ENCODE results near the gene RAB4B.
"Not testable (repeated sequence)": the region's sequence is repeated elsewhere in the genome, so short reads cannot be mapped to it uniquely, and the experiment has no call there.

Gene RAB4B

DNA sequence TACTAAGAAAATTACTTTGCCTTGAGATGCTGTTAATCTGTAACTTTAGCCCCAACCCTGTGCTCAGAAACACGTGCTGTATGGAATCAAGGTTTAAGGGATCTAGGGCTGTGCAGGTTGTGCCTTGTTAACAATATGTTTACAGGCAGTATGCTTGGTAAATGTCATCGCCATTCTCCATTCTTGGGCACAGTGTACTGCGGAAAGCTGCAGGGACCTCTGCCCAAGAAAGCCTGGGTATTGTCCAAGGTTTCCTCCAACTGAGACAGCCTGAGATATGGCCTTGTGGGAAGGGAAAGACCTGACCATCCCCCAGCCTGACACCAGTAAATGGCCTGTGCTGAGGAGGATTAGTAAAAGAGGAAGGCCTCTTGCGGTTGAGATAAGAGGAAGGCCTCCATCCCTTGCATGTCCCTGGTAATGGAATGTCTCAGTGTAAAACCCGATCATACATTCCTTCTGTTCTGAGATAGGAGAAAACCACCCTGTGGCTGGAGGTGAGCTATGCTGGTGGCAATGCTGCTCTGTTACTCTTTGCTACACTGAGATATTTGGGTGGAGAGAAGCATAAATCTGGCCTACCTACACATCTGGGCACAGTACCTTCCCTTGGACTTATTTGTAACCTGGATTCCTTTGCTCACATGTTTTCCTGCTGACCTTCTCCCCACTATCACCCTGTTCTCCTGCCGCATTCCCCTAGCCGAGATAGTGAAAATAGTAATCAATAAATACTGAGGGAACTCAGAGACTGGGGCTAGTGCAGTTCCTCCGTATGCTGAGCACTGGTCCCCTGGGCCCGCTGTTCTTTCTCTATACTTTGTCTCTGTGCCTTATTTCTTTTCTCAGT, 44.9 kb downstream of the RAB4B start:
- DNase-seq (ENCODE audit: low read depth), result not testable (repeated sequence)

DNA sequence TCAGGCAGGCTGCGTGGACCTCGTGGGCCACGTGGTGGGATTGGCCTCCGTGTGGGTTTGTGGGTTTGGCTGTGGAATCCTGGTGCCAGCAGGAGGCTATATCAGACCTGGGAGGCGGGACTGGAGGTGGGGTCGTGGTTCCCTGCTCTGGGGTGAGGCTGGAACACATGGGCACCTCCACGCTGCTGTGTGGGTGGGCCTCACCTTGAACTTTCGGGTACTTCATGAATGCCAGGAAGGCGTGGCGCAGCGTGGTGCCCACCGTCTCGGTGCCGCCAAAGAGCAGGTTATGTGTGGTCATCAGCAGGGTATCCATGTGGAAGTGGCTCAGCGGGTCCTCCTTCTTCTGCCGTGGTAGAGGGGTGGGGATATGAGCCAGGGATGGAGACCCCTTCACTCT, 46.9 kb downstream of the RAB4B start:
- not testable (repeated sequence) for DNase-seq (ENCODE audit: low read depth)

- not testable (repeated sequence) for DNase-seq (ENCODE audit: low read depth)
Observed at GRCh38 chr19:40825460-40826095, 47.5 kb downstream of the RAB4B start.

DNA sequence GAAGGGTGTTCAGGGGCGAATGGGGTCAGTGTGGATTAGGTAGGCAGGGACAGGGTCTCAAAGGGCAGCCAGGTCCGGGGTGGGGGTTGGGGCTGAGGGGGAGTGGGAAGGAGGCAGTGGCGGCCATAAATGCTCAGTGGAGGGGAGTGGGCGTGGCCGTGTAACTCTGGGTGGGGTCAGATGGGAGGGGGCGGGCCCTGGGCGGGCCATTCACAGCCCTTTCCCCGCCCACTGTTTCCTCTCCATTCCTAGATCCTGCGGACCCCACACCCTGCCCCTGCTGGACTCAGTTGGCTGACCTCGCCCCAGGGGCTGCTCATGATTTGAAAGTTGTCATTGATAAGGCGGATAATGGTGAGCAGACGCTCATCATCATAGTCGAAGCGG, 48.3 kb downstream of the RAB4B start:
- not testable (repeated sequence) for DNase-seq (ENCODE audit: low read depth)

DNA sequence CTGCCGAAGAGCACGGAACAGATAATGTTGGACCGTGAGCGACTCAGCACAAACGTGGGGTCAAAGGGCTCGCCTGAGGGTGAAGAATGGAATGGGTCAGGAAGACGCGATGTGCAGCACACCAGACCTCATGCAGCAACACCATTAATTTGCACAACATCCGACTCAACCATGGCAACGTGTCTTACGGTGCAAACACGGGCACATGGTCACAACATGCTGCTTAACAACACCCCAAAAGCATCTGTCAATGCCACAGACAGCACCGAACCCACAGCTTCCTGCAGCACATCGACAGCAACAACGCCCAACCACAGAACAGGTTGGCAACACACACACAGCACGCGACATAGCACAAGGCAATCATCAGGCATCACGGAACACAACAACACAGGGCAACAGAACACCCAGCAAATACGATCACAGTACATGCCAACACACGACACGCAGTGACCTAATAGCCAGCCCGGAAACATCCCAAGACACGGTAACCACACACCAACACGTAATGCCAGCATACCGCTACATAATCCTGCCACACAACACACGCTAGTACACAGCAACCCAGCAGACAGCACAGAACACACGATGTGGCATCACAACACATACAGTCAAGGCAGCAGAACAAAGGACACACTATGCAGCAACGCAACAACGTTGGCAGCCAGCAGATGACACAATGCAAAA, 48.8 kb downstream of the RAB4B start:
- DNase-seq (ENCODE audit: low read depth), result not testable (repeated sequence)

DNA sequence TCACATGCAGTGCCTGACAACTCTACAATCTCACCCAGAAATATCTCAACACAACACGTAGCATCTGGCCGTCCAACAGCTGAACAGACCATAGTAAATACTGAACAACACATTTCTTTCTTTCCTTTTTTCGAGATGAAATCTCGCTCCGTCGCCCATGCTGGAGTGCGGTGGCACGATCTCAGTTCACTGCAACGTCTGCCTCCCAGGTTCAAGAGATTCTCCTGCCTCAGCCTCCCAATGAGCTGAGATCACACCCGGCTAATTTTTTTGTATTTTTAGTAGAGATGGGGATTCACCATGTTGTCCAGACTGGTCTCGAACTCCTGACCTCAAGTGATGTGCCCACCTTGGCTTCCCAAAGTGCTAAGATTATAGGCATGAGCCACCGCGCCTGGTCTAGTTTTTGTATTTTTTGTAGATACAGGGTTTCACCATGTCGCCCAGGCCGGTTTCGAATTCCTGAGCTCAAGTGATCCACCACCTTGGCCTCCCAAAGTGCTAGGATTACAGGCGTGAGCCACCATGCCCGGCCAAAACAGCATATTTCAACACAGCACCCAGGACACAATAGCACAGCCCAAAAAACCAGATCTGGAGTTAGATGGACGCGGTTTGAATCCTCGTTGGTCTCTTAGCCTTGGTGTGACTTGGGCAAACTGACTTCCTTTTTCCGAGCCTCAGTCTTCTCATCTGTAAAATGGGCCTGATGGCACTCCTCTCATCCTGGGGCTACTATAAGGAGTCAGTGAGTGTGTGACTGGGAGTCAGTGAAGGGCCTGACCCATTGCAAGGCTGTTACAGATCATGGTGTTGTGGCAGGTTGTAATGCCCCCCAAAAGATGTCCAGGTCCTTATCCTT, 49.6 kb downstream of the RAB4B start:
- no peak for DNase-seq (ENCODE audit: low read depth)

DNA sequence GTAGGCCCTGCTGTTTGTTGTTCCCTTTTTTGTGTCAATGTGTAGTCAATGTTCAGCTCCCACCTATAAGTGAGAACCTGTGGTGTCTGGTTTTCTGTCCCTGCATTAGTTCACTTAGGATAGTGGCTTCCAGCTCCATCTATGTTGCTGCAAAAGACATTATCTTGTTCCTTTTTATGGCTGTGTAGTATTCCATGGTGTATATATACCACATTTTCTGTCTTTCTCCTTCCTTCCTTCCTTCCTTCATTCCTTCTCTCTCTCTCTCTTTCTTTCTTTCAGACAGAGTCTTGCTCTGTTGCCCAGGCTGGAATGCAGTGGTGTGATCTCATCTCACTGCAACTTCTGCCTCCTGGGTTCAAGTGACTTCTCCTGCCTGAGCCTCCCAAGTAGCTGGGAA, 51.2 kb downstream of the RAB4B start:
- DNase-seq (ENCODE audit: low read depth), result no peak

DNA sequence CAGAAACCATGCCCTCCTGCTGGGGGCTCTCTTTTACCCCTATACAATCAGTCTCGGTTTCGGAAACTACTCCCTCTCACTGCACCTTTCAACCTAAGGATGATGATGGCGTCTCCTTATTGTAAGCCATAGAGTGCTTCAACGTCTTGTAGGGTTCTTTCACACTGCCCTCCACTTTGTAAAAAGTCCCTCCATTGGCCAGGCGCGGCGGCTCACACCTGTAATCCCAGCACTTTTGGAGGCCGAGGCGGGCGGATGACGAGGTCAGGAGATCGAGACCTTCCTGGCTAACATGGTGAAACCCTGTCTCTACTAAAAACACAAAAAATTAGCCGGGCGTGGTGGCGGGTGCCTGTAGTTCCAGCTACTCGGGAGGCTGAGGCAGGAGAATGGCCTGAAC, 52.7 kb downstream of the RAB4B start:
- not testable (repeated sequence) for DNase-seq (ENCODE audit: low read depth)

DNA sequence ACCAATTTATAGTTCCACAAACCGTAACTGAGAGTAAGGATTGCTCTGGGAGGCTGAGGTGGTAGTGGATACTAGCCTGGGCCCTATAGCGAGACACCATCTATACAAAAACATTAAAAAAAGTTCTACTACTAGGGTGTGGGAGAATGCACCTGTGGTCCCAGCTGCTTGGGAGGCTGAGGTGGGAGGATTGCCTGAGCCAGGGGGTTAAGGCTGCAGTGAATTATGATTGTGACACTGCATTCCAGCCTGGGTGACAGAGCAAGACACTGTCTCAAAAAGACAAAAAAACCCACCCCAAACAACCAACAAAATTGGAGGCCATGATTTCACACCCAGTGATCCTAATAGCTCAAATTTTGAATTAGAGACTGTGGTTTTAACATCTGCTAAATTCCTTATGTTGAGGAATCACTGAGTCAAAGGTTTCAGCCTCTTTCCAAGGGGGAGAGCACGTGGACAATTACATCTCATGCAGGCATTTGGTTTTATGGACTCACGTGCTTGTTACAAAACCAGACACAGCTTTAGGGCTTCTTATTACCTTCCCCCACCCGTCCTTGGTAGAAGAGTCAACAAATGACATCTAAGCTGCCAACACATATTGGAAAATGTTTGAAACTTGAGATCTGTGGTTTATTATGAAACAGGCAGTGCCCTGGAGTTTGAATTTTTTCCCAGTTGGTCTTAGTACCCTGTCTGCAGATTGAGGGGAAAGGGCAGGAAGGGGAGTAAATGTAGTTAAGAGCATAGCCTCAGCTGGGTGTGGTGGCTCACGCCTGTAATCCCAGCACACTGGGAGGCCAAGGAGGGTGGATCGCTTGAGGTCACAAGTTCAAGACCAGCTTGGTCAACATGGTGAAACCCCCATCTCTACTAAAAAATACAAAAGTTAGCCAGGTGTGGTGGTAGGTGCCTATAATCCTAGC, 53.7 kb downstream of the RAB4B start:
- DNase-seq (ENCODE audit: low read depth), result peak; percentile 99

- not testable (repeated sequence) for DNase-seq (ENCODE audit: low read depth)
Observed at GRCh38 chr19:40832431-40832790, 54.4 kb downstream of the RAB4B start.

DNA sequence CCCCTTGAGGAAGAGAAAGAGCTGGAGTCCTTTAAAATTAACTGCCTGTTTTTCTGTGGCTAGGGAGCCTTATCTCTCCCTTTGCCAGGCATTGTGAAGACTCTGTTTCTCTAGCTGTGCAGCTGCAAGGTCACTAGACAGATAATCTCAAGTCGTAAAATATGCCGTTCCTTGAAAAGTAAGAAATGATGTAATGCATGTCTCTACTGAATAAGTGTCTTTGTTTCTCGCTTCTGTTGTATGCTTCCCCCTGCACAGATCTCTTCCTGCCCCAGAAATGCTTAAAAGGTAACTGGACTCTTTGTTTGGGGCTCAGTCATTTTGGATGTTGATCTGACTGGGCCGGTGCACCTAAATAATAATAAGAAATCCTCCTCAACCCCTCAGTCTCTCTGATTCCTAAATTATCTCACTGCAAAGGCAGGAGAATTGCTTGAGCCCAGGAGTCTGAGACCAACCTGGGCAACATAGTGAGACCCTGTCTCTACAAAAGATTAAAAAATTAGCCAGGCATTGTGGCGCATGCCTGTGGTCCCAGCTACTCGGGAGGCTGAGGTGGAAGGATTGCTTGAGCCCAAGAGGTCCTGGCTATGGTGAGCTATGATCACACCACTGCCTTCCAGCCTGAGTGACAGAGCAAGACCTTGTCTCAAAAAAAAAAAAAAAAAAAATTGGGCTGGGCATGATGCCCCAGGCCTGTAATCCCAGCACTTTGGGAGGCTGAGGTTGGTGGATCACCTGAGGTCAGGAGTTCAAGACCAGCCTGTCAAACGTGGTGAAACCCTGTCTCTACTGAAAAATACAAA, 55.9 kb downstream of the RAB4B start:
- DNase-seq (ENCODE audit: low read depth), result not testable (repeated sequence)

GRCh38 chr19:40836754-40837429, 58.8 kb downstream of the RAB4B start:
- no peak for DNase-seq (ENCODE audit: low read depth)

GRCh38 chr19:40838477-40838876, 60.4 kb downstream of the RAB4B start:
- DNase-seq (ENCODE audit: low read depth), result not testable (repeated sequence)

GRCh38 chr19:40842012-40842411, 64.0 kb downstream of the RAB4B start:
- DNase-seq (ENCODE audit: low read depth), result not testable (repeated sequence)

- DNase-seq (ENCODE audit: low read depth), result not testable (repeated sequence)
Observed at GRCh38 chr19:40842997-40843652, 65.1 kb downstream of the RAB4B start.

DNA sequence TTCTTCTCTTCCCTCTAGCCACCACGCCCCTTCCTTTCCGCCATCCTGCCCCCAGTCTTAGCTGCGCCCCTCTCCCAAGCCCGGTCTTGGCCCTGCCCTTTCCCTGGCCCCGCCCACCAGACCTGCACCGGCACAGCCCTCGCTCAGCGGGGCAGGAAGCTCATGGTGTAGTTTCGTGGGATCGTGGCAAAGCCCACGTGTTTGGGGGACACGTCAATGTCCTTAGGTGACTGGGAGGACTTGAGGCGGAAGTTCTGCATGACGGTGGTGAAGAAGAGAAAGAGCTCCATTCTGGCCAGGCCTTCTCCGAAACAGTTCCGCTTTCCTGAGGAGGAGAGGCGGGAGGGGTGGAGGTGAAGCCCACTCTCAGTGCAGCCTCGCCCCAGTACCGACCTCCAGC, 65.6 kb downstream of the RAB4B start:
- not testable (repeated sequence) for DNase-seq (ENCODE audit: low read depth)
